ENCODE measurements around the gene AMER2.

Gene AMER2

GRCh38 chr13:25148402-25148771, 23.7 kb downstream of the AMER2 start:
- DNase-seq: no peak

DNA sequence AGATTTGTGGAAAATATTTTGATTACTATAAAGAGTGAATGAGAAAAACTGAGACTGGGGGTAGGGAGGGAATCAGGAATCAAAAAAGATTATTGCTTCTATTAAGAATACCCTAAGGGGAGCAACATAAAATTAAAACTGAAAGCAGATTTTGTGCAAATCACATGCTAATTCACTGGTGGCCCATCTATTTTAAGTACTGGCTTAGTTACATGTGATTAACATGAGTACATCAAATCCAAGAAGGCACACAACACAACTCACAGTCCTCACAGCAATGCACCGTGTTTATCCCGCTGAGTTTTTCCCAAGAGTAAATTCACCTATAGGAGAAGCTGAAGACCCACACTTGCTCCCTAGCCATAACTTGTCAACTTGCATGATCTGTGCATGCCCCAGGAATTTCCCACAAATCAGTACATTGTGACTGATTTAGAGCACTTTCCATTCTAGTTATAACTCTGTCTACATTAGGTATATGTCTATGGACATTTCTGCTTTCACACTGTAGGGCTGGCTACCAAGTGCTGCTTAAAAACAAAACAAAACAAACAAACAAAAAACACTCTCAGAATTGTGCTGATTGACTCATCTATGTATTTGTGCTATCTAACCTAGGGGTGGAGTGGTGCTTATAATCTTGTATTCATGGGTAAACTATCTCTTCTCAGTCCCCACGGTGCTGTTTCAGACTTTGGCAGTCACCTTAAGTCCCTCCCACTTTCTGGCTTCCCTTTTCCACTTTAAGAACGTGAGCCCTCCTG, 24.3 kb downstream of the AMER2 start:
- DNase-seq: no peak

DNA sequence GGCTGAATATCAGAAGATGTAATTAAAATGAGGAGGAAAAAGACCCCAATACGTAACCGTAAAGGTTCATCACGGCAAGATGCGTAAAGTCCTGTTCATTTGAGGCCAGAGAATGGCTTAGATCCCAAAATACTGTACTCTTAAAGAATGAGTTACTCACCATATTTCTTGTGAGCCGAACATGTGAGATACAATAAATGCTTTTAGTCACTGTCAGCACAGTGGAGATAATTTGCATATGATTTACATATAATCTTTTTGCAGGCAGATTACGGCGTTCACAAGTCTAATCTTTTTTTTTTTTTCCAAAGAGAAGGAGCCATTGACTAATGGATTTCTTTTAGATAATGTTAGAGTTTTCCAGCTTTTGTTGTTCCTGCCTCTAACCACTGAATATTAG, 28.4 kb downstream of the AMER2 start:
- no peak for DNase-seq

DNA sequence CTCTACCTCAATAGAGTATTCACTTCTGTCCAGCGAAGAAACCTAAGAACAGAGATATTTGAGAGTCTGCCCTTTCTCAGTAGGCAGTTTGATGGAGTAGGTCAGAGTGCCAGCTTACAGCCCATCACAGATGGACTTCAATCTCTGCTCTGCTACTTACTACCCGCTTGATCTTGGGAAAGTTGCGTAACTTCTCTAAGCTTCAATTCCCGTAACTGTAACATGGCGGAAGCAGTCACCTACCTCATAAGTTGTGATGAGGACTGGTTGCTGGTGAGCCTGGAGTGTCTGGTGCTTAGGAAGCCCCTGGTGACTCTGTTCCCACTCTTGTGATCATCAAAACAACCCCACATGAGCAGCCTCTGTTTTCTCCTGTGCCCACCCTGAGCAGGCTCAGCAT, 31.0 kb downstream of the AMER2 start:
- no peak for DNase-seq

GRCh38 chr13:25137788-25138115, 34.3 kb downstream of the AMER2 start:
- DNase-seq: no peak

GRCh38 chr13:25136880-25137787, 35.0 kb downstream of the AMER2 start:
- DNase-seq: no peak

- DNase-seq: no peak
These were observed 36.2 kb downstream of the AMER2 start for GRCh38 chr13:25135896-25136295.

GRCh38 chr13:25132751-25133390, 39.2 kb downstream of the AMER2 start:
- DNase-seq: no peak

DNA sequence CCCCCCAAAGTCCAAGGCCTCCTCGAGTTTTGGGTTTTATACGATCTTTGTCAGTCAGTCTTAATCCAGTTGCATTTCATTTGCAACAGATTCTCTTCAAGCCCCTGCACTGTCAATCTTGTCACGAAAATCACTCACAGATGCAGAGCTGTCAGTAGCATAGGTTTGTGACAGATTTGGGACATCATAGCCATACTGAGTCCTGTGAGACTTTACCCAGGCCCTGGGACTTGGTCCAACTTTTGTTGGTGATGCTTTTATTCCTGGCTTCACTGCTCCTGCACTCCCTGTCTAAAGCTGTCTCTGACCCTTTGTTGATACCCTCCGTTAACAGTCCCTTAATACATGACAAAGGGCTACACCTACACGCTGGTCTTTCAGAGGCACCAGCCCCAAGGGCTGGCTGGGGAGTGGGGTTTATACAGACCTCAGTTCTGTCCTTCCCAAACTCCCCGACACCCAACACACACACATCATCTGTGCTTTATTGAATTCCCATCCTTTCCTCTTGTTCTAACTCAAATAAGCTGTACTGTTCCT, 40.1 kb downstream of the AMER2 start:
- DNase-seq: no peak

DNA sequence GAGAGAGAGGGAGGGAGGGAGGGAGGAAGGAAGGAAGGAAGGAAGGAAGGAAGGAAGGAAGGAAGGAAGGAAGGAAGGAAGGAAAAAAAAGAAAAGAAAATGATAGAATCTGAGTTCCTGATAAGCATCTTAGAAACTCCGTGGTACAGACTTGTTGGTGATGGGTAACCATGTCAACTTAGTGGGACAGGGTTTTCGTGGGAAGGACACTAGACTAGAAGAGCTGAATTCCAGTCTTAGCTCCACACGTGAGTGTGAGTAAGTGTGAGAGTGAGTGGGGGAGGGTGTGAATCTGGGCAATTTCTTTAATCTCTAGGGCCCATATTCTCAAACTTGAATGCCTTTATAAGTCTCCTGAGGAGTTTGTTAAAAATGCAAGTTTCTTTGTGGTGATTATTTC, 41.1 kb downstream of the AMER2 start:
- DNase-seq: no peak

GRCh38 chr13:25118378-25118905, 53.6 kb downstream of the AMER2 start:
- DNase-seq: no peak

DNA sequence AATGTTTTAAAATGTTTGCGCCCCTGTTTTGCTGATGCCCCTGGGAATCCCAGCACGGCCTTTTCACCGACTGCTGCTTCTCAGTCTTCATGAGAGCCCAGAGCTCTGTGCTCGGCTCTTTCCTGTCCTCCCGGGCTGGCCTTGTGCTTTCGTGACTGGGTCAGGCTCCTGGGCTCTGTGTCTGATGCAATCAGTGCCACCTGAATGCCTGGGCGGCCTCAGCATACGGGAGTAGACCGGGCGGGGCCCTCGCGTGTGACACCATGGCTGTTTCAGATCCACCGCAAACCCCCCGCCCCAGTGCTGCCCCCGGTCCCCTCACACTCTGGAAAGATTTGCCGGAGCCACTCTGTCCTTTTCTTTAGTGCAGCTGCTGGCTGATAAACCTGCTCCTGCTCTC, 54.8 kb downstream of the AMER2 start:
- no peak for DNase-seq

DNA sequence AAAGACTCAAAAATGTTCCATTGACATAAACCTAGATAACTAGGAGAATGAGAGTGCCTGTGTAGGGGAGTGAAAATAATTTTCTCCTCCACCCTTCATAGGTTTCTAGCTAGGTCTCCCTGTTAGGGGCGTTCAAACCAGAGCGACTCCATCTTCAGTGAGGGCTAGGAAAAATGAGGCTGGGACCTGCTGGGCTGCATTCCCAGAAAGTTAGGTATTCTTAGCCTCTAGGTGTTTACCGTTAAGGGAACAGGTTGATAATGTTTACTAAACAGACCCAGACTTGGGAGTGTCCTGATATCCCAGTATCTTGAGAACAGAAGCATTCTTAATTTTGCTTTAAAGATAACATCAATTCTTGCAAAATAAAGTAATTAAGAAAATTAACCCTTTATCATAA, 56.0 kb downstream of the AMER2 start:
- DNase-seq: no peak

- peak; percentile 37 for DNase-seq
These were observed 57.9 kb downstream of the AMER2 start for GRCh38 chr13:25114220-25114619.

DNA sequence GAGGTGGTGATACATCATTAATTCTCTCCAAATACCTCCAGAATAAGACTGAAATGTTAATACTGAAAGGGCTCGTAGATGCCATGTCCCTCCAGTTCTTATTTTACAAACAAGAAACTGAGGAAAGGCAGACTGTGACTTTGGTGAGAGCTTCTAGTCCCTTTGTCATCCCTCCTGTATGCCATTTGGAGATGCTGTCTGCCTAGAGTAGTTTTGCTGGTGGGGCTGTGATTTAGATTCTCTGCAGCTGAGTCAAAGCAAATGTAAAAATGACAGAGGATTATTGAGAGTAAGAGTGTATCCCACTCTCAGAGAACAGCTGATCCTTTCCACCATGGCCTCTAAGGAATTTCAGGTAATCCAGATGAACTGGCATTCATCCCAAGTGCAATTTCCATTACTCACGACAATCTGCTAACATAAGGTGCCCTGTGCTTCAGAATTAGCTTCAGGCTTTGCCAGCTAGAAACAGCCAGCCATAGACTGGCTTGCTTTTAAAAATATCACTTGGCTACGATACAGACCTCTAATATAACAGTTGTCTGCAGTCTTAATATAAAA, 59.3 kb downstream of the AMER2 start:
- no peak for DNase-seq
